Measurements from ENCODE around the gene MOV10. TPM values are rescaled to one million over a fixed set of nuclear protein-coding genes. Genes with fewer than 3 reads are reported as not detected.

MOV10 gene
- total RNA-seq, 1 donor from 2014 or later = 47.5 TPM

GRCh38 chr1:112701227-112702066 lies 27.0 kb downstream of the MOV10 start:
- H3K9me3 Mint-ChIP-seq = no peaks in the 10 kb centered on the region
- H3K4me2 ChIP-seq = no peak overlapping the region
- H3K9ac ChIP-seq = no peak overlapping the region
- no peak for DNase-seq (ENCODE audit: low spot score)
- peak overlapping the region; percentile 23 for H3K4me3 Mint-ChIP-seq
- H3K27me3 Mint-ChIP-seq (ENCODE audit: insufficient read depth, low read depth) = peaks cover 25% of the 10 kb centered on the region
- peaks cover 11% of the 10 kb centered on the region for H3F3A ChIP-seq (ENCODE audit: low read depth)
- H3K27ac Mint-ChIP-seq = peak overlapping the region; percentile 12
- TF ChIP-seq EZH2 (IDR thresholded peaks at IDR 0.05) = no peak
- TF ChIP-seq CTCF (IDR thresholded peaks at IDR 0.05) = no peak
- no peak for TF ChIP-seq EZH2phosphoT487 (IDR thresholded peaks at IDR 0.05)
- H4K20me1 ChIP-seq (ENCODE audit: low read depth) = peaks cover 30% of the 10 kb centered on the region
- no peak overlapping the region for H3K27ac ChIP-seq
- H2AFZ ChIP-seq (replicated peaks) = no peak overlapping the region
- H3K27me3 ChIP-seq = peaks cover 6% of the 10 kb centered on the region
- no peaks in the 10 kb centered on the region for H3K36me3 ChIP-seq
- peaks cover 66% of the 10 kb centered on the region for H3K4me1 Mint-ChIP-seq
- peaks cover 21% of the 10 kb centered on the region for H3K4me1 ChIP-seq
- H3K36me3 Mint-ChIP-seq = peaks cover 26% of the 10 kb centered on the region
- no peak overlapping the region for H3K4me3 ChIP-seq
- H3K79me2 ChIP-seq (ENCODE audit: low read depth) = no peaks in the 10 kb centered on the region
- no peaks in the 10 kb centered on the region for H3K9me3 ChIP-seq (ENCODE audit: low read depth)

- peak overlapping the region; percentile 12 for H3K27ac Mint-ChIP-seq
- Histone ChIP-seq H3K9ac (no peak overlapping the region), H3K79me2 (ENCODE audit: low read depth) (no peaks in the 10 kb centered on the region), H3K36me3 (no peaks in the 10 kb centered on the region), H3K27ac (no peak overlapping the region), H3K27me3 (peaks cover 6% of the 10 kb centered on the region), H3K4me3 (no peak overlapping the region), H3K9me3 (ENCODE audit: low read depth) (no peaks in the 10 kb centered on the region), H3F3A (ENCODE audit: low read depth) (peaks cover 11% of the 10 kb centered on the region), H3K4me2 (no peak overlapping the region), H4K20me1 (ENCODE audit: low read depth) (peaks cover 30% of the 10 kb centered on the region), H2AFZ (replicated peaks) (no peak overlapping the region), H3K4me1 (peaks cover 21% of the 10 kb centered on the region)
- no peak for DNase-seq (ENCODE audit: low spot score)
- peaks cover 25% of the 10 kb centered on the region for H3K27me3 Mint-ChIP-seq (ENCODE audit: insufficient read depth, low read depth)
- no peak for TF ChIP-seq EZH2 (IDR thresholded peaks at IDR 0.05)
- TF ChIP-seq CTCF (IDR thresholded peaks at IDR 0.05) = no peak
- no peak for TF ChIP-seq EZH2phosphoT487 (IDR thresholded peaks at IDR 0.05)
- H3K36me3 Mint-ChIP-seq = peaks cover 23% of the 10 kb centered on the region
- peaks cover 66% of the 10 kb centered on the region for H3K4me1 Mint-ChIP-seq
- no peaks in the 10 kb centered on the region for H3K9me3 Mint-ChIP-seq
- H3K4me3 Mint-ChIP-seq = peak overlapping the region; percentile 23
Observed at GRCh38 chr1:112702067-112702395, 27.6 kb downstream of the MOV10 start.

GRCh38 chr1:112702420-112703261 lies 28.2 kb downstream of the MOV10 start:
- H3K9me3 Mint-ChIP-seq = no peaks in the 10 kb centered on the region
- no peak for DNase-seq (ENCODE audit: low spot score)
- peak overlapping the region; percentile 9 for H3K27ac Mint-ChIP-seq
- H3K9ac ChIP-seq = no peak overlapping the region
- H3K4me1 Mint-ChIP-seq = peaks cover 68% of the 10 kb centered on the region
- no peak overlapping the region for H3K4me2 ChIP-seq
- H2AFZ ChIP-seq (replicated peaks) = no peak overlapping the region
- no peaks in the 10 kb centered on the region for H3K36me3 ChIP-seq
- no peaks in the 10 kb centered on the region for H3K79me2 ChIP-seq (ENCODE audit: low read depth)
- H3F3A ChIP-seq (ENCODE audit: low read depth) = peaks cover 11% of the 10 kb centered on the region
- peaks cover 21% of the 10 kb centered on the region for H3K4me1 ChIP-seq
- peak overlapping the region; percentile 38 for H3K4me3 Mint-ChIP-seq
- TF ChIP-seq CTCF (IDR thresholded peaks at IDR 0.05) (no peak), EZH2phosphoT487 (IDR thresholded peaks at IDR 0.05) (no peak)
- H3K27me3 ChIP-seq = peaks cover 9% of the 10 kb centered on the region
- H3K27me3 Mint-ChIP-seq (ENCODE audit: insufficient read depth, low read depth) = peaks cover 25% of the 10 kb centered on the region
- H3K9me3 ChIP-seq (ENCODE audit: low read depth) = no peaks in the 10 kb centered on the region
- H4K20me1 ChIP-seq (ENCODE audit: low read depth) = peaks cover 30% of the 10 kb centered on the region
- peaks cover 21% of the 10 kb centered on the region for H3K36me3 Mint-ChIP-seq
- no peak overlapping the region for H3K27ac ChIP-seq
- no peak overlapping the region for H3K4me3 ChIP-seq
